AG04450 (cell line): ENCODE results near the gene GOLGA6L10. TPM values are rescaled to one million over a fixed set of nuclear protein-coding genes. Genes with fewer than 3 reads are reported as not detected.
"Not testable (repeated sequence)": the region's sequence is repeated elsewhere in the genome, so short reads cannot be mapped to it uniquely, and the experiment has no call there.

Experiments used
- CTCF ChIA-PET: fragments of 300-600, 350-600 bp; formaldehyde crosslinking; extraction: SDS; loops from one replicate; lab custom pipeline; 2022; ENCODE audit warnings: antibody characterized with exemption, inconsistent platforms; lab: Charles Lee
- POLR2A ChIA-PET: fragments of 350-600 bp; formaldehyde crosslinking; extraction: SDS; loops from one replicate; lab custom pipeline; 2021; ENCODE audit warnings: antibody characterized with exemption, inconsistent platforms; lab: Yijun Ruan, JAX
- DNase-seq: peaks from one replicate; pipeline ENCODE4 v3.0.0-alpha.2; 2011; ENCODE audit warnings: low read depth, low spot score
- H3K27ac ChIP-seq: one replicate; pipeline ENCODE4 v1.5.1; 2012; ENCODE audit warnings: low read depth, low read length, control low read depth
- H3K27me3 ChIP-seq: one replicate; pipeline ENCODE4 v1.6.0; 2012; ENCODE audit warnings: low read length; ENCODE audit not compliant: control insufficient read depth, insufficient read depth
- H3K4me3 ChIP-seq: 2 replicates; pipeline ENCODE4 v1.5.1; 2011; ENCODE audit warnings: mild to moderate bottlenecking, low read depth, low read length, control low read depth
- H3K9me3 ChIP-seq: 2 replicates; pipeline ENCODE4 v1.5.1; 2012; ENCODE audit warnings: low read length; ENCODE audit not compliant: control insufficient read depth, insufficient read depth
- polyA plus RNA-seq: library from polyadenylated mRNA; depleted of rRNA; stranded (reverse); fragments of >200 nt; gene quantifications from 2 replicates; pipeline ENCODE4 v1.2.3, GENCODE V29; 2011
- TF ChIP-seq, protein P1 (sequence below): IDR thresholded peaks from 2 replicates; pipeline ENCODE4 v1.5.1; 2011; ENCODE audit warnings: low read depth, low read length, control low read depth, inconsistent platforms

The GOLGA6L10 gene
- polyA plus RNA-seq, 1 experiment, result 1.3 TPM

DNA sequence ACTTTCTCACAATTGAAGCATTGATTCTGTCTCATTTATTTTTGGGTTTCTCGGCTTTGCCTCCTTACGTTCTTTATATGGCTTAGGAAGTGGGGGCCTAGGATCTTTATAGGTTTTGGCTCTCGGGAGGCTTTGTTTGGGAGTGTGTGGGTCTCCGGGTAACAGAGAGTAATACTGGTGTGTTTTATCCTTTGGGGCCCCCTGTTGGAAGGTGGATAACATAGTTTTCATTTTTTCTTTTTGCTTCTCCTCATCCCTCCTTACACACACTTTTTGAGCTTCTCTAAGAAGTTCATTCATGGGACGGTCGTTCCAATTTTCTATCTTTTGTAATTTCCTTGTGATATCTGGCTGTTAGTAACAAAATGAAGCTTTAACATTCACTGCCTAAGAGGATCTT is 30.3 kb upstream of the GOLGA6L10 start:
- TF ChIP-seq, protein P1, sequence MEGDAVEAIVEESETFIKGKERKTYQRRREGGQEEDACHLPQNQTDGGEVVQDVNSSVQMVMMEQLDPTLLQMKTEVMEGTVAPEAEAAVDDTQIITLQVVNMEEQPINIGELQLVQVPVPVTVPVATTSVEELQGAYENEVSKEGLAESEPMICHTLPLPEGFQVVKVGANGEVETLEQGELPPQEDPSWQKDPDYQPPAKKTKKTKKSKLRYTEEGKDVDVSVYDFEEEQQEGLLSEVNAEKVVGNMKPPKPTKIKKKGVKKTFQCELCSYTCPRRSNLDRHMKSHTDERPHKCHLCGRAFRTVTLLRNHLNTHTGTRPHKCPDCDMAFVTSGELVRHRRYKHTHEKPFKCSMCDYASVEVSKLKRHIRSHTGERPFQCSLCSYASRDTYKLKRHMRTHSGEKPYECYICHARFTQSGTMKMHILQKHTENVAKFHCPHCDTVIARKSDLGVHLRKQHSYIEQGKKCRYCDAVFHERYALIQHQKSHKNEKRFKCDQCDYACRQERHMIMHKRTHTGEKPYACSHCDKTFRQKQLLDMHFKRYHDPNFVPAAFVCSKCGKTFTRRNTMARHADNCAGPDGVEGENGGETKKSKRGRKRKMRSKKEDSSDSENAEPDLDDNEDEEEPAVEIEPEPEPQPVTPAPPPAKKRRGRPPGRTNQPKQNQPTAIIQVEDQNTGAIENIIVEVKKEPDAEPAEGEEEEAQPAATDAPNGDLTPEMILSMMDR, result peak; percentile 30
- CTCF ChIA-PET, result interaction anchor here (1.1 kb wide), 1 partner anchor 257 kb away, joined by 3 read pairs; no protein-coding TSS in a partner anchor
- H3K27me3 ChIP-seq, POLR2A ChIA-PET, H3K9me3 ChIP-seq, H3K27ac ChIP-seq, H3K4me3 ChIP-seq, DNase-seq: not testable (repeated sequence)

DNA sequence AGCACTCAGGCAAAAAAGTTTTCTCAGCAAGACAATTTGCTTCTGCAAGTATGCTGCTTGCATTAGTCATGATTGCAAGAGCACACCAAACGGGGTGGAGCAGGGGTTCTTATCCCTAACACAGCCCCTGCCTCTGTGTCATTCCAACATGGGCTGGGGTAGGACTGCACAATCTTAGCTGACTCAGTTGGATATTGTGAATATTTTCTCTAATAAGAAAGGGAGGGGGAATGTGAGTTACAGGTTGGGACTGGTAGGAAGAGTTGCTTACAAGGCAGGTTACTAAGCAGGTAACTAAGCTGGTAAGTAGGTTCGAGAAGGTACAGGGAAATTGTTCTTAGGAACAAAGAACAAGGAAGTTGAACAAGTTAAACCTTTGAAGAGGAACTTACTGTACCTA is 24.4 kb upstream of the GOLGA6L10 start:
- H3K27me3 ChIP-seq, POLR2A ChIA-PET, H3K9me3 ChIP-seq, H3K27ac ChIP-seq, H3K4me3 ChIP-seq, DNase-seq, CTCF ChIA-PET: not testable (repeated sequence)

DNA sequence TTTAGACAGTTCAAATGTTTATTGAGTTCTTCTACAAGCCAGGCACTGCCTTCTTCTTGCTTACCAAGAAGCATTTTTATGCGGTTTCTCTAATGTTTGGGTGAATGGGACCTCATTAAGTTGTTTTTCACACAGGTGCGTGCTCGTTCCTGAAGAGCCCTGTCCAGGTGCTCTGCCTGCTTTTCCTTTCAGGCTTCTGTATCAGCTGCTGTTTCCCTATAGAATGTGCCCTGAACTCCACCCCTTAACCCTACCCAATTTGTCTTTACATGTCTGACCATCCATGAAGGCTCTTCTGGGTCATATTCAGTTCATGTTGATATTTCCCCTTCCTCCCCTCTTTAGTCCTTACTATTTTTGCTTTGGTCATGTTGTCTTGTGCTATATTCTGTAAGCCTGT is 22.4 kb upstream of the GOLGA6L10 start:
- H3K27me3 ChIP-seq, result no peaks in the 10 kb centered on the region
- POLR2A ChIA-PET, result no interaction called here
- TF ChIP-seq, protein P1, result no peak
- no peak overlapping the region for H3K27ac ChIP-seq
- DNase-seq, result no peak
- no peaks in the 10 kb centered on the region for H3K9me3 ChIP-seq
- no peak overlapping the region for H3K4me3 ChIP-seq
- CTCF ChIA-PET, result no interaction called here

DNA sequence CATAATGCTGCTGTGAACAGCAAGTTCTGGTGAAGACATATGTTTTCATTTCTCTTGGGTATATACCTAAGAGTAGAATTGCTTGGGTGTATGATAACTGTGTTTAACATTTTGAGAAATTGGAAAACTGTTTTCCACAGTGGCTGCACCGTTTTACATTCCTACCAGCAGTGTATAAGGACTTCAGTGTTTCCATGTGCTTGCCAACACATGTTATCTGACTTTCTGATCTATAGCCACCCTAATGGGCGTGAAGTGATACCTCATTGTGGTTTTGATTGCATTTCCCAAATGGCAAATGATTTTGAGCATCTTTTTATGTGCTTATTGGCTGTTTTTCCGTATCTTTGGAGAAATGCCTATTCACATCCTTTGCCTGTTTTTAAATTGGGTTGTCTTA is 18.5 kb upstream of the GOLGA6L10 start:
- H3K27ac ChIP-seq, POLR2A ChIA-PET, H3K27me3 ChIP-seq, H3K9me3 ChIP-seq, DNase-seq, CTCF ChIA-PET, H3K4me3 ChIP-seq: not testable (repeated sequence)

DNA sequence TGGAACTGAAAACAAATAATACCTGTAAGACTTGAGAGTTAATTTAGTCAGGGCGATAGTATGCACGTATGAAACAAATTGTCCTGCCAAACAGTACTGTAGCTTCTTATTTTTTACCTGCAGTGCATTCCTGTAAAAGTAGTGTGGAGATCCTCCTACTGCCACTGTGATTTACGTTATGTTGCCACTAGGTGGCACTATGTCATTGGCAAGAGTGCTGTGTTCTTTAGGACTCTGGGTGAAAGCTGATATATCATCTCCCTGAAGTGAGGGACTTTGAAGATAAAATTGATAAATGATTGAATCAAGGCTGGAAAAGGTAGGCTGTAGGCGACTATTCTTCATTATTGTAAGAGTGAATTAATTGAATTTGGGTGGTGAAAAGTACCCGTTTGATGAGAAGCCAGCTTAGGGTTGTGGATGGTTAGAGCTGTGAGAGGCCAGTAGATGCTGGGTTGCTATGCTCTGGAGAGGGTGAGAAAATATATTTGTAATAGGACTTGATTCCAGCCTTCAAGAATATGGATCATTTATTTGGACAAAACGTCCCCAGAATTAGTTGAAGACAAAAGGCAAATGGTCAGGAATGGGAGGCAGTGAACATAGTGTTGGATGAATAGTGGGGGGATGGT is 16.5 kb upstream of the GOLGA6L10 start:
- CTCF ChIA-PET, DNase-seq, H3K9me3 ChIP-seq, H3K27me3 ChIP-seq, POLR2A ChIA-PET, H3K4me3 ChIP-seq, H3K27ac ChIP-seq: not testable (repeated sequence)
- TF ChIP-seq, protein P1, result peak; percentile 36

DNA sequence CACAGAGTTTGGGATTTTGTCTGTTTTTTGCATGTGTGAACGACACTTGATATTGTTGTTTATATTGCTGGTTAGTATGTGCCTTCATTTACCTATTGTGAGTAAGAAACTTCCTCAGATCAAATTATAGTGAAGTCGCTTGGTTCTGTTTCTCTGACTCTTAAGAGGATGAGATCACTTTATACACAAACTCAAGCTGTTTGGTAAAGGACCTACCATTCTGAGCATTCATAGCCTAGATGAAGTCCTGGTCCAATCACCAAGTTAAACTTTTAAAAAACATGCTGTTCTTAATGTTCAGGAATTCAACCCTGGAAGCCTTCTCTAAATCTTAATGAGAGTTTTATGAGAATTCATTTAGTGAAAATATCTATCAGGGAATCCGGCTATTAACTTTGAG is 15.3 kb upstream of the GOLGA6L10 start:
- CTCF ChIA-PET, H3K27ac ChIP-seq: not testable (repeated sequence)

DNA sequence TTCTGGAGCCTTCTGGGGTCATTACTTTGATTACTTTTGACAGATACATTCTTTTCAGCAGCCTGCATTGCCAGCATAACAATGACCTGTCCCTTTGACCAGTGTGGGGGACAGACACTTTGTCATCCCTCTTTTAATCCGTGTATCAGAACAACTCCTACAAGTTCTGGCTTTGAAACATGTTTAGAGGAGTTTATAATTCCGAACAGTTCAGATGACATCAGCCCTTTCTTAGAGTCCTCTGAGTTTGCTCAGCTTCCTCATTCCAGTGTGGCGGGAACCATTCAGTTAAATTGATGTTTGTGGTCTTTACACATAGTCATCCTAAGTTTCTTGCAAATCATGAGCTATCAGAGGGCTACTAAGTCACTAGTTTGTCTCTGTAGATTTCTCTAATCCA is 13.5 kb upstream of the GOLGA6L10 start:
- H3K9me3 ChIP-seq, CTCF ChIA-PET, H3K27ac ChIP-seq, POLR2A ChIA-PET, H3K4me3 ChIP-seq, H3K27me3 ChIP-seq, DNase-seq: not testable (repeated sequence)

More for the DNA sequence above, 15.3 kb upstream of the GOLGA6L10 start:
- POLR2A ChIA-PET, H3K4me3 ChIP-seq, H3K9me3 ChIP-seq, DNase-seq, H3K27me3 ChIP-seq: not testable (repeated sequence)

DNA sequence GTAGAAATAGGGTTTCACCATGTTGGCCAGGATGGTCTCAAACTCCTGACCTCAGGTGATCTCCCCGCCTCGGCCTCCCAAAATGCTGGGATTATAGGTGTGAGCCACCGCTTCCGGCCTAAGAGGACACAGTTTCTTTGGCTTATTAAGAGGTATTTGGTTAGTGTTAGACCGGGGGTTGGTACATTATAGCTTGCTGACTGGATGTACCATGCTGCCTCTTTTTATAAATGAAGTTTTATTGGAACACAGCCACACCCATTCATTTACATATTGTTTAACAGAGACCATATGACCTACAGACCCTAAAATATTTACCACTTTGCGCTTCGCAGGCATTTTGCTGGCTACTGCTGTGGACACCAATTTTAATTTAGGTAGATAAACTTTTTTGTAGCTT is 11.3 kb upstream of the GOLGA6L10 start:
- H3K27ac ChIP-seq, H3K27me3 ChIP-seq, H3K9me3 ChIP-seq, POLR2A ChIA-PET, DNase-seq, H3K4me3 ChIP-seq, CTCF ChIA-PET: not testable (repeated sequence)

DNA sequence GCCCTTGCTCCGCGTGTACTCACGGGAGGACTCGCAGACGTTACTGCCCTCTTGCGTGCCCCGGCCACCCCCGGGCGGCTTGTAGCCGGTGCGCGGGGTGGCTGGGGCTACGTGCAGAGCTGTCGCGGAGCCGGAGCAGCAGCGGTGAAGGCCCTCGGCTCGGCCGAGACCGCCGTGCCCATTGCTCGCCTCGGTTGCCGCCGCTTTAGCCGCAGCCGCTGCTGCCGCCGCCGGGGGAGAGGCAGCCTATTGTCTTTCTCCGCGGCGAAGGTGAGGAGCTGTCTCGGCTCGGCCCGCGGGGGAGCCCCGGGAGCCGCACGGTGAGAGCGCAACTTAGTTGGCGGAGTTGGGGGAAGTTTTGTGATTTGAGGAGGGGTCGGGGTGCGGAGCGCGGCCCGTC is 5.8 kb upstream of the GOLGA6L10 start:
- DNase-seq, H3K27me3 ChIP-seq, CTCF ChIA-PET, POLR2A ChIA-PET, H3K4me3 ChIP-seq, H3K9me3 ChIP-seq, H3K27ac ChIP-seq: not testable (repeated sequence)
